ENCODE data around the gene ALDH3B2. TPM values are rescaled to one million over a fixed set of nuclear protein-coding genes. Genes with fewer than 3 reads are reported as not detected.
A peak's percentile ranks its signal among the peaks of the same experiment; 100 is the strongest.

Gene ALDH3B2
- total RNA-seq, 4 donors from 2014 or later, result 1.2 TPM; not detected in 3

GRCh38 chr11:67641338-67642172 is 32.9 kb downstream of the ALDH3B2 start:
- no peaks in the 10 kb centered on the region for H3K9me3 ChIP-seq

GRCh38 chr11:67640758-67641337 is 33.6 kb downstream of the ALDH3B2 start:
- Histone ChIP-seq H3K4me1 (no peaks in the 10 kb centered on the region), H3K27me3 (no peaks in the 10 kb centered on the region)
- DNase-seq, result no peak

More at GRCh38 chr11:67641338-67642172, 32.9 kb downstream of the ALDH3B2 start:
- no peak for DNase-seq
- TF ChIP-seq CTCF (IDR thresholded peaks at IDR 0.05) (no peak), POLR2A (IDR thresholded peaks at IDR 0.05) (no peak)
- H3K4me3 ChIP-seq, result no peak overlapping the region
- H3K36me3 ChIP-seq, result no peaks in the 10 kb centered on the region
- no peaks in the 10 kb centered on the region for H3K4me1 ChIP-seq
- intact Hi-C loops (cut with DNase I; ENCODE audit: low total_unique reads), result no loop called here
- no peak overlapping the region for H3K27ac ChIP-seq
- peaks cover 0 to 2% of the 10 kb centered on the region in 2 donors for H3K27me3 ChIP-seq

GRCh38 chr11:67640021-67640757 is 34.2 kb downstream of the ALDH3B2 start:
- H3K27ac ChIP-seq, result no peak overlapping the region
- no peak overlapping the region for H3K4me3 ChIP-seq
- TF ChIP-seq POLR2A (IDR thresholded peaks at IDR 0.05) (no peak), CTCF (IDR thresholded peaks at IDR 0.05) (peak; percentile 25 to 45 (median 38))
- intact Hi-C loops (cut with DNase I; ENCODE audit: low total_unique reads), result no loop called here
- no peaks in the 10 kb centered on the region for H3K4me1 ChIP-seq
- H3K9me3 ChIP-seq, result no peaks in the 10 kb centered on the region
- no peaks in the 10 kb centered on the region for H3K27me3 ChIP-seq
- H3K36me3 ChIP-seq, result no peaks in the 10 kb centered on the region
- no peak for DNase-seq

More at GRCh38 chr11:67640758-67641337, 33.6 kb downstream of the ALDH3B2 start:
- Histone ChIP-seq H3K9me3 (no peaks in the 10 kb centered on the region), H3K4me3 (no peak overlapping the region), H3K27ac (no peak overlapping the region), H3K36me3 (no peaks in the 10 kb centered on the region)
- no peak for TF ChIP-seq POLR2A (IDR thresholded peaks at IDR 0.05)
- TF ChIP-seq CTCF (IDR thresholded peaks at IDR 0.05), result no peak
- intact Hi-C loops (cut with DNase I; ENCODE audit: low total_unique reads), result no loop called here

GRCh38 chr11:67639438-67639859 is 35.0 kb downstream of the ALDH3B2 start, which contains the start of gene TBX10:
Gene TBX10 (minus strand): TSS chr11:67639763. CDS start chr11:67639472, 291 bp downstream.
- intact Hi-C loops (cut with DNase I; ENCODE audit: low total_unique reads), result no loop called here
- Histone ChIP-seq H3K4me1 (no peaks in the 10 kb centered on the region), H3K36me3 (no peaks in the 10 kb centered on the region), H3K27ac (no peak within 1 kb of the TSS), H3K27me3 (no peaks in the 10 kb centered on the region), H3K4me3 (no peak within 1 kb of the TSS), H3K9me3 (no peaks in the 10 kb centered on the region)
- no peak for DNase-seq
- TF ChIP-seq POLR2A (IDR thresholded peaks at IDR 0.05), result no peak
- no peak for TF ChIP-seq CTCF (IDR thresholded peaks at IDR 0.05)

Measured in uterus (tissue), 4 donors.